Activated CD8-positive, alpha-beta T cell treated with anti-CD3 and anti-CD28 coated beads for 36 hours (primary cell): Measurements from ENCODE around the gene NUP214. TPM values are rescaled to one million over a fixed set of nuclear protein-coding genes. Genes with fewer than 3 reads are reported as not detected.

Source experiments
- ATAC-seq: fragments of 200-7000 bp; cut with Tn5 transposase; one replicate; pipeline ENCODE4 v1.10.0; 2021; ENCODE audit warnings: mild to moderate bottlenecking, moderate library complexity
- CTCF ChIA-PET: fragments of 350-600 bp; sonication (Branson Sonifier 250); formaldehyde crosslinking; loops from one replicate; lab custom pipeline; 2021; ENCODE audit warnings: antibody characterized with exemption; lab: Charles Lee
- POLR2A ChIA-PET: fragments of 350-600 bp; sonication (Branson Sonifier 250); formaldehyde crosslinking; loops from one replicate; lab custom pipeline; 2021; ENCODE audit warnings: antibody characterized with exemption; lab: Charles Lee
- DNase-seq: peaks from one replicate; pipeline ENCODE4 v3.0.0-alpha.2; 2020
- H3K27ac Mint-ChIP-seq: one replicate; pipeline ENCODE4 v1.8.0; 2021; ENCODE audit warnings: mild to moderate bottlenecking, mixed read lengths
- H3K27me3 Mint-ChIP-seq: one replicate; pipeline ENCODE4 v1.8.0; 2021; ENCODE audit warnings: mixed read lengths
- H3K36me3 Mint-ChIP-seq: one replicate; pipeline ENCODE4 v1.8.0; 2021; ENCODE audit warnings: low read depth, mixed read lengths
- H3K4me1 Mint-ChIP-seq: one replicate; pipeline ENCODE4 v1.8.0; 2021; ENCODE audit warnings: low read depth, mixed read lengths
- H3K4me3 Mint-ChIP-seq: one replicate; pipeline ENCODE4 v1.8.0; 2021; ENCODE audit warnings: mild to moderate bottlenecking, moderate library complexity, mixed read lengths
- H3K9me3 Mint-ChIP-seq: one replicate; pipeline ENCODE4 v1.8.0; 2021; ENCODE audit warnings: mixed read lengths
- intact Hi-C: fragments of 100-400 bp; cut with micrococcal nuclease; formaldehyde crosslinking; loops from one replicate; pipeline ENCODE4 v1.10.0; 2022
- total RNA-seq, 2 experiments: library from RNA; stranded (reverse); gene quantifications; one replicate each; pipeline ENCODE4 v1.2.3, GENCODE V29; 2021
- TF ChIP-seq, protein P1 (sequence below): fragments of 200-600 bp; IDR thresholded peaks from one replicate; pipeline ENCODE4 v1.8.0; 2022; ENCODE audit warnings: antibody characterized with exemption, mild to moderate bottlenecking

NUP214 gene
- total RNA-seq, 2 experiments from 2014 or later: 57.6 to 58.3 TPM

DNA sequence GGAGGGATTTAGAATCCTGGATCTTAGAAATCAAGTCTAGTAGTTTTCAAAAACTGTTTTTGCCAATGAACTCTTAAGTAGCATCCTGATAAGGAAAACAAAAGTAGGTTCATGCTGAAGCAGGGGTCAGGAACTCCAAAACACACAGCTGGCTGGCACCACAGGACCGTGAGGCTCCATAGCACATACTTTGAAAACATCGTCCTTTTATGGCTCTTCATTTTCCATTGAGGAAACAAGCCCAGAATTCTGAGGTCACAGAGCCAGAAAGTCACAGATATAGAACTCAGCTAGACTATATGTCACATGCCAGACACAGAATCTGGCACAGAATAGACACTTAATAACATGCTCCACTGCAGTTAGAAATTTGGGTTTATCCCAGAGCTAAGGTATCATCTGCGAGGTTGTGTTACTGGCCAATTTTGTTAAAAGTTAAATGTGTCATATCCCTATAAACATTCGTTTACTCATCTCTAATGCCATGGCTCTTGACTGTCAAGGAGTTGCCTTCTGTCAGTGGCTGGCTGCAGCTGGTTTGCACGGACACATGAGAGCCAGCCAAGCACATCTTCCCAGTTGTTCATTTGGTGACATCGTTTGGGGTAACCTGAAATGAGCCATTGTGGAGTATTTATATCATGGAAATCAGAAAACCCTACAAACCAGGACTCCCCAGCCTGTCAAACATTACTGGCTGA lies 92.1 kb downstream of the NUP214 start:
- intact Hi-C loops: no loop called here
- peaks cover under 1% of the 10 kb centered on the region for H3K9me3 Mint-ChIP-seq
- ChIA-PET CTCF (interaction anchor here (0.8 to 3.4 kb wide), 2 partner anchors 118 to 123 kb away, joined by 3 to 20 read pairs; no protein-coding TSS in a partner anchor), POLR2A (no interaction called here)
- TF ChIP-seq, protein P1, sequence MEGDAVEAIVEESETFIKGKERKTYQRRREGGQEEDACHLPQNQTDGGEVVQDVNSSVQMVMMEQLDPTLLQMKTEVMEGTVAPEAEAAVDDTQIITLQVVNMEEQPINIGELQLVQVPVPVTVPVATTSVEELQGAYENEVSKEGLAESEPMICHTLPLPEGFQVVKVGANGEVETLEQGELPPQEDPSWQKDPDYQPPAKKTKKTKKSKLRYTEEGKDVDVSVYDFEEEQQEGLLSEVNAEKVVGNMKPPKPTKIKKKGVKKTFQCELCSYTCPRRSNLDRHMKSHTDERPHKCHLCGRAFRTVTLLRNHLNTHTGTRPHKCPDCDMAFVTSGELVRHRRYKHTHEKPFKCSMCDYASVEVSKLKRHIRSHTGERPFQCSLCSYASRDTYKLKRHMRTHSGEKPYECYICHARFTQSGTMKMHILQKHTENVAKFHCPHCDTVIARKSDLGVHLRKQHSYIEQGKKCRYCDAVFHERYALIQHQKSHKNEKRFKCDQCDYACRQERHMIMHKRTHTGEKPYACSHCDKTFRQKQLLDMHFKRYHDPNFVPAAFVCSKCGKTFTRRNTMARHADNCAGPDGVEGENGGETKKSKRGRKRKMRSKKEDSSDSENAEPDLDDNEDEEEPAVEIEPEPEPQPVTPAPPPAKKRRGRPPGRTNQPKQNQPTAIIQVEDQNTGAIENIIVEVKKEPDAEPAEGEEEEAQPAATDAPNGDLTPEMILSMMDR: no peak
- H3K27me3 Mint-ChIP-seq: no peaks in the 10 kb centered on the region
- H3K4me1 Mint-ChIP-seq: peaks cover 7% of the 10 kb centered on the region
- ATAC-seq (no peak), DNase-seq (no peak)
- H3K36me3 Mint-ChIP-seq: peaks cover 28% of the 10 kb centered on the region
- H3K4me3 Mint-ChIP-seq: no peak overlapping the region
- H3K27ac Mint-ChIP-seq: no peak overlapping the region

DNA sequence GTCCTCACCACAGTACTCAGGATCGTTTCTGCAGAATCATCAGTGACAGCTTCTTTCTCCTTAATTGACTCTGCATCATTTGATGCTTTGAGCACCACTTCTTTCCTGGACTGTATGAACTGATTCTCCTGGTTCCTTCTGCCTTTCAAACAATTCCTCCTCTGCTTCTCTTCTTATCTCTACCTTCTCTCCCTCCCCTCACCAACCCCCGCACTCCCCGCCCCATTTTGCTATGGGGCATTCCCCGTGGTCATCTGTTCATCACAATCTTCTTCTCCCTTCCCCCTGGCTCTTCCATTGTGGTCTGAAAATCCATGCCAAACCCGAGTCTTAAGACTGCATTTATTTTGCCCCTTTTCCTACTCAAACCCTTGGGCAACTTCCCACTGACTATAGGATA lies 93.0 kb downstream of the NUP214 start:
- ChIA-PET POLR2A (no interaction called here), CTCF (no interaction called here)
- Mint-ChIP-seq H3K36me3 (peaks cover 26% of the 10 kb centered on the region), H3K9me3 (no peaks in the 10 kb centered on the region), H3K27me3 (no peaks in the 10 kb centered on the region), H3K4me1 (peaks cover 6% of the 10 kb centered on the region), H3K4me3 (no peak overlapping the region), H3K27ac (no peak overlapping the region)
- DNase-seq: no peak
- intact Hi-C loops: no loop called here
- ATAC-seq: no peak
- TF ChIP-seq, protein P1: no peak

DNA sequence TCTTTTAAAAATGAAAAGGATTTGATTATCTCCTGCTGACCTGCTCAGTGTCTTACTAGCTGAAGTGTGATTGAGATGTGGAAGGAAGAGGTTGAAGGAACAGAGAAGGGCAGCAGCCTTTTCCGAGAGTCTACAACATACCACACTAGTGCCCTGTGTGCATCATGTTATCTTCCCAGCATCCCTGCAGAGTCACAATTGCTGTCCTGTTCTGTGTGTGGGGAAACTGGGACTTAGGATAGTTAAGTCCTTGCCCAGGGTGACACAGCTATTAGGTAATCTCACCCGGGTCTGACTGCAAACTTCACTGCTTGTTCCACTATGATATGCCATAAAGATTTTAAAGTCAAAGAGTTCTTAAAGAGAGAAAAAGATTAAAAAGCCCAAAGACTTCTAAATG lies 95.1 kb downstream of the NUP214 start:
- DNase-seq (no peak), ATAC-seq (no peak)
- Mint-ChIP-seq H3K4me1 (peaks cover 4% of the 10 kb centered on the region), H3K9me3 (no peaks in the 10 kb centered on the region), H3K27me3 (no peaks in the 10 kb centered on the region), H3K36me3 (peaks cover 25% of the 10 kb centered on the region), H3K27ac (no peak overlapping the region), H3K4me3 (no peak overlapping the region)
- TF ChIP-seq, protein P1: no peak
- intact Hi-C loops: no loop called here
- ChIA-PET CTCF (interaction anchor here (1.8 kb wide), 1 partner anchor 129 kb away, joined by 4 read pairs; no protein-coding TSS in a partner anchor), POLR2A (interaction anchor here (1.3 to 1.5 kb wide), 2 partner anchors 17 to 22 kb away, joined by 3 to 5 read pairs; no protein-coding TSS in a partner anchor)

DNA sequence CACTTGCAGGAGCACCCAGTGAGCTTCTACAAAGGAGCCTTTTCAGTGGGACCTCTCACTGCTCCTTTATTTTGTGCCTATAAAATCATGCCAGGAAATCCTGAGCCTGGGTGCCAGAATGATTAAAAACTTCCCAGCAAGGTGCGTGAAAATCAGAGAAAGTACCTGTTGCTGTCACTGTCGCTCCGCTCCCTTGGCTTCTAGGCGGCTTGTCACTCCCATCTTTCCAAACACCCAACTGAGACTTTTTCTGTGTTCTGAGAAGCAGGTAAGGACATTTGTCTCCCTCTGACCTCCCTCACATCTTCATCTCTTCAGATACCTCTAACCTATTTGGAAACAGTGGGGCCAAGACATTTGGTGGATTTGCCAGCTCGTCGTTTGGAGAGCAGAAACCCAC lies 97.1 kb downstream of the NUP214 start:
- intact Hi-C loops: no loop called here
- Mint-ChIP-seq H3K9me3 (no peaks in the 10 kb centered on the region), H3K27me3 (no peaks in the 10 kb centered on the region), H3K27ac (no peak overlapping the region), H3K4me3 (no peak overlapping the region), H3K36me3 (peaks cover 19% of the 10 kb centered on the region), H3K4me1 (peaks cover 4% of the 10 kb centered on the region)
- TF ChIP-seq, protein P1: no peak
- CTCF ChIA-PET: interaction anchor here (1.2 to 1.3 kb wide), 2 partner anchors 45 to 114 kb away, joined by 3 to 5 read pairs; no protein-coding TSS in a partner anchor
- ATAC-seq: no peak
- POLR2A ChIA-PET: no interaction called here
- DNase-seq: no peak

DNA sequence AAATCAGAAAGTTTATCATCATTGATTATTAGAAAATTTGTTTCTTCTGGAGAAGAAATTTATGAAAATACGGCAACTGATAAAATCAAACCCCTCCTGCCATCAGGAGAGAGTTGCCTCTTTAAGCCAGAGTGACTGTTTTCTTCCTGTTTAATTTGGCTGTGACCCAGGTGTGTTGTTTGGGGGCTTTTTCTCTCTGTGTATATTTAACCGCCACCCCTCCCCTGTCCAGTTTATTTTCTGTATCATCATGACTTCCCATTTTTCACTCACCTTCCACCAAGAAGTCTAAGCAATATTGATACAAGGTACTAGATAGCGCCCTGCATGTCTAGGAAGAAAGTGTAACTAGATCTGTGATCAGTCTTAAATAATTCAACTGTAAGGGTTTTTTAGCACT lies 100.8 kb downstream of the NUP214 start:
- intact Hi-C loops: no loop called here

More for the DNA sequence above, 100.8 kb downstream of the NUP214 start:
- Mint-ChIP-seq H3K27me3 (no peaks in the 10 kb centered on the region), H3K4me1 (peaks cover 4% of the 10 kb centered on the region), H3K4me3 (no peak overlapping the region), H3K9me3 (no peaks in the 10 kb centered on the region), H3K27ac (no peak overlapping the region), H3K36me3 (peaks cover 21% of the 10 kb centered on the region)
- ChIA-PET POLR2A (interaction anchor here (0.6 to 1.0 kb wide), 2 partner anchors 53 to 181 kb away, joined by 3 to 4 read pairs; no protein-coding TSS in a partner anchor), CTCF (no interaction called here)
- no peak for ATAC-seq
- DNase-seq: no peak
- TF ChIP-seq, protein P1: no peak
